Activated T-cell treated with anti-CD3 and anti-CD28 coated beads, Interleukin-2, amount 50 U/mL, for 4 hours (primary cell): ENCODE data around the gene ATP4B. TPM values are rescaled to one million over a fixed set of nuclear protein-coding genes. Genes with fewer than 3 reads are reported as not detected.

Experiments used
- ATAC-seq, 2 donors: fragments of 200-7000 bp; cut with Tn5 transposase; one replicate each; pipeline ENCODE4 v1.10.0; 2021
- DNase-seq: peaks from one replicate; pipeline ENCODE4 v3.0.0-alpha.2; 2020
- H3K27me3 Mint-ChIP-seq: one replicate; pipeline ENCODE4 v1.8.0; 2021; ENCODE audit warnings: low read depth, mixed read lengths
- H3K36me3 Mint-ChIP-seq: one replicate; pipeline ENCODE4 v1.8.0; 2022; ENCODE audit warnings: mixed read lengths; ENCODE audit not compliant: insufficient read depth
- H3K4me1 Mint-ChIP-seq: one replicate; pipeline ENCODE4 v1.8.0; 2021; ENCODE audit warnings: low read depth, mixed read lengths
- H3K4me3 Mint-ChIP-seq: one replicate; pipeline ENCODE4 v1.8.0; 2021; ENCODE audit warnings: mild to moderate bottlenecking, moderate library complexity, mixed read lengths
- H3K9me3 Mint-ChIP-seq: one replicate; pipeline ENCODE4 v1.8.0; 2021; ENCODE audit warnings: mixed read lengths
- total RNA-seq, 3 donors: library from RNA; stranded (reverse); gene quantifications; one replicate each; pipeline ENCODE4 v1.2.1, GENCODE V29; 2021

ATP4B gene
- total RNA-seq, 3 donors from 2014 or later, result not detected

DNA sequence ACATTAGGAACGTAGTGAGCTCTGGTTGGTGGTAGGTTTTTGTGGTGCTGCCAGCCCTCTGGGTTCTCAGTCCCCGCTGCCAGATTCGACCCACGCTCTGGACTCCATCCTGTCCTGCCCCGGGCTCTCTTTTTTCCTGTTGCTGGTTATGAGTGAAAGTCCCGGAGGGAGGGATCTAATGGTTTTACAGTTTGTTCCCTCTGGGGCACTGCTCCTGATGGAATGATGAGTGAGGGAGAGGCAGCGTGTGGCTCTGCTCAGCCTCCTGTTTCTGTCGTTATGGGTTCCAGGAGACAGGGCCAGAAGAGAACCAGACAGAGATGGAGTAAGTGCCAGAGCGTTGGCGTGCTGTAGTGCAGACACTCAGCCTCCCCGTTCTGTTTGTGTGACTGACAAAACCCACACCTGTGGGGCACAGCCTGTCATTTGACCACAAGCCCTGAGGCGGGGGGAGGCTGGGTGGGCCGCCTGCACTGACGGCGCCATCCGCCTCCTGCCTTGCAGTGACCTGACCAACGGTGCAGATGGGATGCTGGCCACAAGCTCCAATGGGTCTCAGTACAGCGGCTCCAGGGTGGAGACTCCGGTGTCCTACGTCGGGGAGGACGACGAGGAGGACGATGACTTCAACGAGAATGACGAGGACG, 18.3 kb downstream of the ATP4B start:
- DNase-seq (no peak), ATAC-seq (no peak)
- no peaks in the 10 kb centered on the region for H3K27me3 Mint-ChIP-seq
- H3K4me1 Mint-ChIP-seq, result peaks cover 5% of the 10 kb centered on the region
- H3K36me3 Mint-ChIP-seq, result peaks cover 43% of the 10 kb centered on the region
- no peak overlapping the region for H3K4me3 Mint-ChIP-seq
- peaks cover 3% of the 10 kb centered on the region for H3K9me3 Mint-ChIP-seq

DNA sequence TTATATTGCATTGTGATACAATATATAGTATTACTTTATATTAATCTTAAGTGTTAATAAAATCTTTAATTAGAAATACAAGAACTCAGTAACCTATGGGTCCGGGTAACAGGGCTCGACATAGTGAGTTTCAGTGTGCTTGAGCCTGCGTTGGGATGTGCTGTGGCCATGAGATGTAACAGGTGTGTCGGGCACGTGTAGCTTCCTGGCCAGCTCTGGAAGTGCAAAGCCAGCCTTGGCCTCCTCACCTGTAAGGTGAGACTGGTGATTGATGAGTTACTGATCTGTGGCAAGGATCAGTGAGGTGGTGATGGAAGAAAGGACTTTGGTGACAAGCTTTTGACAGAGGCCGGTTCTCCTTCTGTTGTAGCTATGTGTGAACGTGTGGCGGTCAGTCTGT, 19.2 kb downstream of the ATP4B start:
- H3K36me3 Mint-ChIP-seq, result peaks cover 50% of the 10 kb centered on the region
- ATAC-seq, result no peak
- H3K27me3 Mint-ChIP-seq, result no peaks in the 10 kb centered on the region
- no peak overlapping the region for H3K4me3 Mint-ChIP-seq
- peaks cover 3% of the 10 kb centered on the region for H3K9me3 Mint-ChIP-seq
- H3K4me1 Mint-ChIP-seq, result peaks cover 14% of the 10 kb centered on the region
- DNase-seq, result no peak

DNA sequence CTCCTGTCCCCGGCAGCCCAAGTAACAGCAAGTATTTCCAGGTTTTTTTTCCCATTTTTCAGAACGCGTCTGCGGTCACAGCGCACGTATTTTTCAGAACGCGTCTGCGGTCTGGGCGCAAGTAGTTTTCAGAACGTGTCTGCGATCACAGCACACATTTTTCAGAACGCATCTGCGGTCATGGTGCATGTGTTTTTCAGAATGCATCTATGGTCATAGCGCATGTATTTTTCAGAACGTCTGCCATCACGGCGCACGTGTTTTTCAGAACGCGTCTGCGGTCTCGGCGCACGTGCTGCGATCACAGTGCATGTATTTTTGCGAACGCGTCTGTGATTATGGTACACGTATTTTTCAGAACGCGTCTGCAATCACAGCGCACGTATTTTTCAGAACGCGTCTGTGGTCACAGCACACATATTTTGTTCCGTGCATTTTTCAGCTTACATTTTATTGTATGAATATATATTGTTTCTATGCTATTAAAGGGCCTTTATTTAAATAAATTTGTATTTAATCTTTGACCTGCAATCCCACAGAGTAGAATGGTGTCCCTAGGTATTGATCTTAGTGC, 19.7 kb downstream of the ATP4B start:
- Mint-ChIP-seq H3K9me3 (peaks cover 3% of the 10 kb centered on the region), H3K27me3 (no peaks in the 10 kb centered on the region), H3K4me1 (peaks cover 19% of the 10 kb centered on the region), H3K4me3 (no peak overlapping the region), H3K36me3 (peaks cover 54% of the 10 kb centered on the region)
- DNase-seq (no peak), ATAC-seq (no peak)

DNA sequence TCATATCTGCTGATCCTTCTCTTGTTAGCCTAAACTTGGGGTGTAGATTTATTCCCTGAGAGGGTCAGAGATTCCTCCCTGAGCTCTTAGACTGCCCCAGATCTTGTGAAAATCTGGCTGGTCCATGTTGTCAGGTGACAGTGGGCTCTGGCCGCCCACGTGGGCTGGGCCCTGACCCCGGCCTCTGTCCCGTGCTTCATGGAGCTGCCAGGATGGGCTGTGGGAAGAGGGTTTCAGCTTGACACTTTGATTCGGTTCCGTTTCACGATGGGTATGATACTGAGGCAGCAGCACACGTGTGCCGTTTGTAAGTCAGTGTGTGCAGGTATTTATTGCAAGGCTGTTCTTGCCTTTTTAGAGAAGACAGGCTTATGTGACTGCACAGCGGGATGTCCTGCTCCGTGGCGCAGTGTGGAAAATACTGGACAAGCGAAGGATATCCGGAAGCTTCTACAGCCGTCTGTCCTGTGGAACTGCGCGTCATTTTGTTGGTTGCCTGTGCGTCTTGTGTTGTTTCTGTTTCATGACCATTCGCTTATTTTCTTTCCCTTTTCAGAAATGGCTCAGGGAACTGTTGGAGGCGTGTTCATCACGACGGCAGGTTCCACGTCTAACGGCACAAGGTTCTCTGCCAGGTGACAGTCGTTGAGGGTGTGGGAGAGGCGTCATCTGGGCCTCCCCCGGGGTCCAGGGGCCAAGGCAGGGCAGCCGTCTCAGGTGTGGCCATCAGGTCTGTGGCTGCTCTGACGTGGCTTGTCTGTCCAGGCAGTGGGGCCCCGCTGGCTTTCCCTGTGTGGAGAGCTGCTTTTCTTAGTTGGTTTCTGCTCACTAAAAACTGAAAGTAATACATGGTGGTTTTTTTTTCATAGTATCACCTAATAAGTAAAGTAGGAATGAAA, 20.5 kb downstream of the ATP4B start:
- ATAC-seq, result no peak
- Mint-ChIP-seq H3K4me3 (no peak overlapping the region), H3K36me3 (peaks cover 58% of the 10 kb centered on the region), H3K9me3 (peaks cover 2% of the 10 kb centered on the region), H3K27me3 (no peaks in the 10 kb centered on the region), H3K4me1 (peaks cover 23% of the 10 kb centered on the region)
- no peak for DNase-seq

DNA sequence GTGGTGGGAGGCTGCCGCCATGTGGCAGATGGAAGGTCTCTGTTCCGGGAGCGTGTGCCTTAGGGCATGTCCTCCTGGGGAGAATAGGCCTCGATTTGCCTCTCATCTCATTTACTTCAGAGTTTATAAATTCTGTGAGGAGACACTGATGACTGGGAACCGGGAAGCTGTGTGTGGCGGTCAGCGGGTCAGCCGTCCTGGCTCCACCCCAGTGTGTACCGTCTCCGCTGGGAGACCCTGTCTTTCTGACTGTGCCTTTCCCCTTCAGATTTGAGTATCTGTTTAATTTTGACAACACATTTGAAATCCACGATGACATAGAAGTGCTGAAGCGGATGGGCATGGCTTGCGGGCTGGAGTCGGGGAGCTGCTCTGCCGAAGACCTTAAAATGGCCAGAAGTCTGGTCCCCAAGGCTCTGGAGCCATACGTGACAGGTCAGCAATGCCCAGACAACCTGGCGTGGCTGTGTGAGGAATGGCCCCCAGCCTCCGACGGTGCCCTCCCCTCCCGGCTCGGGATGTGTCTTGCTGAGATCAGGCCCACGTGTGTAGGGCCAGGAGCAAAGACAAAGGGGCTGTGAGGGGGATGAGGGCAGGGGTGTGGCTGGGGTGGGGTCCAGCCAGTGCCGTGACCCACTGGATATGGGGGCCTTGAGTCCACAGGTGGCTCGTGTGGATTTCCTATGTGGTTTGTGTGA, 21.6 kb downstream of the ATP4B start:
- peaks cover 51% of the 10 kb centered on the region for H3K36me3 Mint-ChIP-seq
- ATAC-seq (no peak), DNase-seq (no peak)
- H3K4me3 Mint-ChIP-seq, result no peak overlapping the region
- no peaks in the 10 kb centered on the region for H3K9me3 Mint-ChIP-seq
- no peaks in the 10 kb centered on the region for H3K27me3 Mint-ChIP-seq
- H3K4me1 Mint-ChIP-seq, result peaks cover 23% of the 10 kb centered on the region

DNA sequence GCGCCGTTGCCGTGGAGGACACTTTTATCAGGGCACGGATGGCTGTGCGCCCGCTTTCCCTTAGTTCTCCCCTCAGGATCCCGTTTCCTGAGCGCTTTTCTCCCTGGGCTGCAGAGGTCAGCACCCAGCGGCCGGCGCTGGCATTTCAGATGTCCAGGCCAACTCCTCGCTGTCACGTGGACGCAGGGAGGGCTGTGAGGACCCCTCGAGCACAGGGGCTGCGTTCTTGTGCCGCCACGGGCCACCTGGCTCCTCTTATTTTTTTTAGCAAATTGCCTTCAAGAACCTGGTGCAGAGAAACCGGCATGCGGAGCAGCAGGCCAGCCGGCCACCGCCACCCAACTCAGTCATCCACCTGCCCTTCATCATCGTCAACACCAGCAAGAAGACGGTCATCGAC, 22.3 kb downstream of the ATP4B start:
- Mint-ChIP-seq H3K9me3 (no peaks in the 10 kb centered on the region), H3K4me1 (peaks cover 23% of the 10 kb centered on the region), H3K4me3 (no peak overlapping the region), H3K27me3 (no peaks in the 10 kb centered on the region), H3K36me3 (peaks cover 50% of the 10 kb centered on the region)
- no peak for DNase-seq
- no peak for ATAC-seq

DNA sequence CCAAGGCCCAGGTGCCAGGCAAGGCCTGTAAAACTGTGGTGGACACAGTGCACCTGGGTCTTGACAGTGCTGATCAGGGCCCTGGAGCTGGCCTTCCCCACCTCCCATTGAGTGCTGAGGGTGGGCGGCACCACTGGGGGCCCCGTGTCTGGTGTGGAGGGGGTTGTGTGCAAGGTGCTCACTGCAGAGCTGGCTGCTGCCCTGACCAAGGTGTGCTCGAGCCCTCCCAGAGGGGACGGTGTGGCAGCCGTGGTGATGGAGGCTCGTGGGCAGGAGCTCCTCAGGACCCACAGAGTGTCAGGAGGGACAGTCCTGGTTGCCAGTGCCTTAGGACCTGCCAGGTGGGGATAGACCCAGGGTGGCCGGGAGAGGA, 23.0 kb downstream of the ATP4B start:
- Mint-ChIP-seq H3K9me3 (no peaks in the 10 kb centered on the region), H3K27me3 (no peaks in the 10 kb centered on the region), H3K36me3 (peaks cover 44% of the 10 kb centered on the region), H3K4me1 (peaks cover 23% of the 10 kb centered on the region), H3K4me3 (no peak overlapping the region)
- ATAC-seq, result no peak
- no peak for DNase-seq

DNA sequence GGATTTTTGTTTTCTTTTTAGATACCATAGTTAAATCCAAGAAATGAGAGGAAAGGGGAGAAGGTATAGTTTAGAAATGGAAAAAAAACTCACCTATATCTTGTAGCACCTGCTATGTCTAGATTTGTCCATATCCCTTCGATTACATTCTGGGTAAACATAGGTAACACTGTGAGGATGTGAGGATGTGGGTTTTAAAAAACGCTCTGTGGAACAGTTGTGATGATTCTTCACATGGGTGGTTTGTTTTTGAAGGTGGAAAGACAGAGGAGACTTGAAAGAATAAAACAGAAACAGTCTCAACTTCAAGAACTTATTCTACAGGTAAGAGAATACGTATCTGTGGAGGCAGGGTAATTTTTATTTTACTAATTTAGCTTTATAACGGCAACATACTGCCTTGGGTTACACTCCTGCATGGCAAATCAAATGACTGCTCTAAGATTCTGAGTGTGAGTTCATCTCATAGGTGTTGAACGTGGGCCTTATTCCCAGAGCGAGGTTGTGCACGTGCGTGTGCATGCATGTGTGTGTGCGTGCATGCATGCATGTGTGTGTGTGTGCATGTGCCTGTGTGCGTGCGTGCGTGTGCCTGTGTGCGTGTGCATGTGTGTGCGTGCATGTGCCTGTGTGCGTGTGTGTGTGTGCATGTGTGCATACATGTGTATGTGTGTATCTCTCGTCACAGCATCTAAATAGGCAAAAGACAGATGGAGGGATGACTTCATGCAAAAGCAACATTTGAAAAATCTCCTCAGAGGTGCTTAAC, 23.5 kb downstream of the ATP4B start:
- Mint-ChIP-seq H3K4me3 (no peak overlapping the region), H3K27me3 (no peaks in the 10 kb centered on the region), H3K36me3 (peaks cover 39% of the 10 kb centered on the region), H3K9me3 (no peaks in the 10 kb centered on the region), H3K4me1 (peaks cover 23% of the 10 kb centered on the region)
- DNase-seq (no peak), ATAC-seq (no peak)

DNA sequence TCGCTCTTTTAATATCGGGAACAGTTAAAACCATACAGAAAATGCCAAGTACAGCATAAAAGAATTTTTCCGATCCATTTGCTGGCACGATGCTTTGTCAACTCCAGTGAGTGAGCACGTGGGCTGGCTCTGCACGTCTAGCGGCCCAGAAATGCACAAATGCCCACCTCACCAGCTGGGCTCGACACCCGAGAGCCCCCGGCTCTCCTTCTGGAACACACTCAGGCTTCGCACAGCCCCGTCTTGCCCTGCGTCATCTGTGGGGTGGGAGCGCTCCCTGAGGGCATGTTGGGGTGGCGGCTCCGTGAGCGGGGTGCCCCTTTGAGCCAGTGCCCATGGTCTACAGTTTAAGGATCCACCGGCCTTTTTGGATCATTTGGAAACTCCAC, 24.5 kb downstream of the ATP4B start:
- no peaks in the 10 kb centered on the region for H3K9me3 Mint-ChIP-seq
- peaks cover 23% of the 10 kb centered on the region for H3K4me1 Mint-ChIP-seq
- peaks cover 39% of the 10 kb centered on the region for H3K36me3 Mint-ChIP-seq
- H3K4me3 Mint-ChIP-seq, result no peak overlapping the region
- H3K27me3 Mint-ChIP-seq, result no peaks in the 10 kb centered on the region
- ATAC-seq (no peak), DNase-seq (no peak)

DNA sequence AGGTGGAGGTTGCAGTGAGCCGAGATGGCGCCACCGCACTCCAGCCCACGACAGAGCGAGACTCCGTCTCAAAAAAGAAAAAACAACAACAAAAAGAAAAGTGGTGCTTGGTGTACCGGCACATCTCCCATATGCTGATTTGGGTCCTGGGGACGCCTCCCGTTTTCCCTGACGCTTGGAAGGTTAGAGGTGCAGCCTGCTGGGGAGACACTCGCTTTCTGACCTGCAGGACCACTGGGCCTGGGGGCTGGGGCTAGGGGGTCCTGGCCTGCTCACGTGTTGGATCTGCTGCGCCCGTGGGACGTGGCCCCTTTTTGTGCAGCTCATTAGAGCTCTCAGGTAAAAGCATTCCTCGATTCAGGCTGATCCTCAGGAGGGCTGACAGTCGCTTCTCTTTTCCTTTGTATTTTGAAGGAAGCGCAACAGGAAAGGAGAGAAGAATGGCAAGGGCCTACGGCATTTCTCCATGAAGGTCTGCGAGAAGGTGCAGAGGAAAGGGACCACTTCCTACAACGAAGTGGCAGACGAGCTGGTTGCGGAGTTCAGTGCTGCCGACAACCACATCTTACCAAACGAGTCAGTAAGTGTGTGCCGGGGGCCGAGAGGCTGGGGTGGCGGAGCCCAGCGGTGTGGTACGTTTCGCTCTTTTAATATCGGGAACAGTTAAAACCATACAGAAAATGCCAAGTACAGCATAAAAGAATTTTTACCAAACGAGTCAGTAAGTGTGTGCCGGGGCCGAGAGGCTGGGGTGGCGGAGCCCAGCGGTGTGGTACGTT, 25.1 kb downstream of the ATP4B start:
- no peak overlapping the region for H3K4me3 Mint-ChIP-seq
- peaks cover 39% of the 10 kb centered on the region for H3K36me3 Mint-ChIP-seq
- DNase-seq (no peak), ATAC-seq (no peak)
- no peaks in the 10 kb centered on the region for H3K27me3 Mint-ChIP-seq
- H3K9me3 Mint-ChIP-seq, result no peaks in the 10 kb centered on the region
- H3K4me1 Mint-ChIP-seq, result peaks cover 23% of the 10 kb centered on the region

DNA sequence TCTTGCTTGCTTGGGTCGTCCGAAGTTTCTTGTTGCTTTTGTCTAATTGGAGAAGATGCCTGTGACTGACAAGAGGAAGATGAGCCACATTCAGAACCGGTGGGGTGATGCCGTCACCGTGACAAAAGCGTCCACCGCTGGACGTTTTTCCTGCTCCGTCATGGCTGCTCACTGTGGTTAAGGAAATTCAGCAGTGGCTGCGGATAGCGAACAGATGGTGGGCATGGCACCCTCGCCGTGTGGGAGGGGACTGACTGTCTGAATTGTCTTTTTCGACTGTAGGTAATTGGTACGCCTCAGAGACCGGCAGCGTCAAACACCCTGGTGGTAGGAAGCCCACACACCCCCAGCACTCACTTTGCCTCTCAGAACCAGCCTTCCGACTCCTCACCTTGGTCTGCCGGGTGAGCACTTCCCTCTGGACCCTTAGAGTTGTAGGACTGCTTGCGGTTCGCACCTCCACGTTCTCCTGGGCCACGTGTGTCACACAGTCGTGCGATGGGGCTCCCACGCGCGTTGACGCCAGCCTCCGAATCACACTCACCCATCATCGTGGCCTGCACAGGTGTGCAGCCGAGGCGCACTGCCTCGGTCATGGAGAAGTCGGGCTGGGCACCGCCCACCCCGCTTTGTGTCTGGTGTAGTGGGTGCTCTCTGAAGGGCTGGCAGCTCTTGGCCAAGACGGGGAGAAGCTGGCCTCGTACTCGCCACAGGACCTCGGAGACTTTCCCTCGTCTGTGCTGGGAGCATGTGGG, 26.5 kb downstream of the ATP4B start:
- Mint-ChIP-seq H3K9me3 (no peaks in the 10 kb centered on the region), H3K4me3 (no peak overlapping the region), H3K27me3 (no peaks in the 10 kb centered on the region), H3K4me1 (peaks cover 23% of the 10 kb centered on the region), H3K36me3 (peaks cover 35% of the 10 kb centered on the region)
- DNase-seq, result no peak
- no peak for ATAC-seq

DNA sequence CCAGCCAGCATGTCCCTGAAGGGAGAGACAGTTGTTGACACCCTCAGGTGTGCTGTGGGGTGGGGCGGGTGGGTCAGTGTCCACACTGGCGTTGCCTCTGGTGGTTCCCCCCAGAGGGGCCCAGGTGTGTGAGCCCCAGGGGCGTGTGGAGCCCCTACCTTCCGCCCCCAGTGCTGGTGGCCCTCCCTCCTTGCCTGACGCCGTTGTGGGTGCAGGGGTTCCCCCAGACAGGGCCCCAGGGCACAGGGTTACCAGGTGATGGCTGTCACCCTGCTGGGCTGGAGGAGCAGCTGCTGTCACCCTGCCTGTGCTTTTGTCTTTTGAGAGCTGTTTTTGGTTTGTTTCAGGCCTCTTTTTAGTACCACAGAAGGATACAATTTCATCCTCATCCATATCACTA, 27.2 kb downstream of the ATP4B start:
- DNase-seq, result no peak
- no peak overlapping the region for H3K4me3 Mint-ChIP-seq
- H3K27me3 Mint-ChIP-seq, result no peaks in the 10 kb centered on the region
- ATAC-seq, result no peak
- H3K9me3 Mint-ChIP-seq, result no peaks in the 10 kb centered on the region
- peaks cover 23% of the 10 kb centered on the region for H3K4me1 Mint-ChIP-seq
- H3K36me3 Mint-ChIP-seq, result peaks cover 35% of the 10 kb centered on the region

DNA sequence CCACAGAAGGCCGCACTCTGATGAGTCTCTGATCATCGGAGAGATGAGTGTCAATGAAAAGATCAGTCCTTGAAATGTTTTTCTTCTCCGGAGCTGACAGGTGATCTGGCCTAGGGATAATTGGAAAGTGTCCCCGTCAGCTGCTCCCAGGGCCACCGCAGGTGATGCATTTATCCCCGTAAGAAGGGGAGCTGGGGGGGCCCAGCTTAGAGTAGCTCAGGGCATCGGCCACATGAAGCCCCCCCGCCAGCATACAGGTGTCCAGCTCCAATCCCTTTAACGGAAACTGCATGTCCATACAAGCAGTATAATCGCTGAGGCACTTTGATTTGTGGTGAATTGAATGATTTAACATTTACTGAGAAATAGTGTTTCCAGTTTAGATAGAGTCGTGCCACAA, 27.7 kb downstream of the ATP4B start:
- Mint-ChIP-seq H3K36me3 (peaks cover 35% of the 10 kb centered on the region), H3K4me3 (no peak overlapping the region), H3K9me3 (no peaks in the 10 kb centered on the region), H3K4me1 (peaks cover 23% of the 10 kb centered on the region), H3K27me3 (no peaks in the 10 kb centered on the region)
- DNase-seq, result no peak
- no peak for ATAC-seq
